ENCODE results near the gene KAT2B. TPM values are rescaled to one million over a fixed set of nuclear protein-coding genes. Genes with fewer than 3 reads are reported as not detected.

KAT2B gene
- total RNA-seq, 4 donors from 2014 or later: 57.2 to 122 (median 74.9) TPM

- intact Hi-C loops (cut with DNase I): no loop called here
- Histone ChIP-seq H3K36me3 (no peaks in the 10 kb centered on the region), H3K4me3 (replicated peaks in 1 of 3) (no peak overlapping the region), H3K27me3 (no peaks in the 10 kb centered on the region), H3K4me1 (peaks cover 43 to 47% of the 10 kb centered on the region in 2 donors), H3K9me3 (no peaks in the 10 kb centered on the region), H3K27ac (peak overlapping the region; percentile 72 to 83 (median 82))
- TF ChIP-seq POLR2A (IDR thresholded peaks at IDR 0.05): peak in 1 of 2 donors; percentile 23
- no peak for TF ChIP-seq CTCF (IDR thresholded peaks at IDR 0.05)
- DNase-seq: peak; percentile 52 to 56
- WGBS, 2 donors: 16 to 17% methylated on average over 5 of the region's 5 CpGs
Observed at GRCh38 chr3:20056725-20057611, 16.7 kb downstream of the KAT2B start.

DNA sequence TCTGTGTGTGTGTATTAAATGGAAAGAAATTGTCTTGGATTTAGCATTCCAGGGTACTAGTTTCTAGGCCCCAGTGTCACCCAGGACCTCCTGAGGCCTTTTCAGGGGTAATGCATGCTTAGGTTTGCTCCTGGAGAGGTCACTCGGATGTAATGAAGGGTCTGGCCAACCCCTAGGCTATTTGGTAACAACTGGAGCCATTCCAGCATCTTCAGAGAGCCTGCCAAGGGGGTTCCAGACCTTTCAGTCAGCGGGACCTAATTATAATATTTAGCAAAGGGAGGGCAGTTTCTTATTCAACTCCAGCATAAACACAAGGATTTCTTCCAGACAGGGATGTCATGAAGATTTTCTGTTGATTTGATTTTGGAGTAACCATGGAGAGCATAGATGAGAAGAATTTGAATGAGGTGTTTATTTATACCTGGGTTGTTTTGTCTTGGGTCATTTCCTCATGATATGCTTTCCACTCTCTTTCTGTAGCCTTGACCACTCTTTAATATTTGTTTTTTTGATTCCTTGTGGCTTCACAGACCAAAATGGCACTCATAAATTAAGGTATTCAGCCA, 17.4 kb downstream of the KAT2B start:
- no peaks in the 10 kb centered on the region for H3K9me3 ChIP-seq
- intact Hi-C loops (cut with DNase I): no loop called here
- no peaks in the 10 kb centered on the region for H3K36me3 ChIP-seq
- peak; percentile 50 to 59 for DNase-seq
- TF ChIP-seq POLR2A (IDR thresholded peaks at IDR 0.05) (no peak), CTCF (IDR thresholded peaks at IDR 0.05) (no peak)
- no peaks in the 10 kb centered on the region for H3K27me3 ChIP-seq
- peak overlapping the region; percentile 72 to 83 (median 82) for H3K27ac ChIP-seq
- H3K4me1 ChIP-seq: peaks cover 43 to 47% of the 10 kb centered on the region in 2 donors
- 20 to 35% methylated on average over 2 of the region's 2 CpGs for WGBS, 2 donors
- no peak overlapping the region for H3K4me3 ChIP-seq (replicated peaks in 1 of 3)

DNA sequence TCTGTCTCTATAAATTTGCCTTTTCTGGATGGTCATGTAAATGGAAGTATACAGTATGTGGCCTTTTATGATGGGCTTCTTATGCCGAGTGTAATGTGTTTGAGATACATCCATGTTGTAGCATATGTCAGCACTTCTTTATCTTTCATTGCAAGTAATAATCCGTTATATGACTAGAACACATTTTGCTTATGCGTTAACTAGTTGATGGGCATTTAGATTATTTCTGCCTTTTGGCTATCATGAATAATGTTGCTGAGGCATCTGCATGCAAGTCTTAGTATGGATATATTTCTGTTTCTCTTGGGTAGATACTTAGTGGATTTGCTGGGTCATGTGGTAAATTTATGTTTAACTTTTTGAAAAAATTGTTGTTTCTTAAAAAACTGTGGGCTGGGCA, 19.7 kb downstream of the KAT2B start:
- WGBS, 2 donors: 98 to 99% methylated on average over 3 of the region's 3 CpGs
- no peaks in the 10 kb centered on the region for H3K36me3 ChIP-seq
- H3K27ac ChIP-seq: no peak overlapping the region
- TF ChIP-seq POLR2A (IDR thresholded peaks at IDR 0.05) (no peak), CTCF (IDR thresholded peaks at IDR 0.05) (no peak)
- H3K27me3 ChIP-seq: no peaks in the 10 kb centered on the region
- peaks cover 39 to 42% of the 10 kb centered on the region in 2 donors for H3K4me1 ChIP-seq
- intact Hi-C loops (cut with DNase I): no loop called here
- DNase-seq: no peak
- no peaks in the 10 kb centered on the region for H3K9me3 ChIP-seq
- no peak overlapping the region for H3K4me3 ChIP-seq (replicated peaks in 1 of 3)

GRCh38 chr3:20060974-20061685, 20.9 kb downstream of the KAT2B start:
- DNase-seq: no peak
- TF ChIP-seq CTCF (IDR thresholded peaks at IDR 0.05) (no peak), POLR2A (IDR thresholded peaks at IDR 0.05) (no peak)
- H3K36me3 ChIP-seq: no peaks in the 10 kb centered on the region
- WGBS, 2 donors: 78 to 80% methylated on average over 4 of the region's 4 CpGs
- H3K27ac ChIP-seq: peak overlapping the region in 1 of 3 donors; percentile 44
- H3K9me3 ChIP-seq: no peaks in the 10 kb centered on the region
- no peak overlapping the region for H3K4me3 ChIP-seq (replicated peaks in 1 of 3)
- H3K27me3 ChIP-seq: no peaks in the 10 kb centered on the region
- intact Hi-C loops (cut with DNase I): no loop called here
- H3K4me1 ChIP-seq: peaks cover 44% of the 10 kb centered on the region in 2 donors

All from thyroid gland (tissue), 4 donors.